H1 (cell line): ENCODE results near the gene ZNF674. TPM values are rescaled to one million over a fixed set of nuclear protein-coding genes. Genes with fewer than 3 reads are reported as not detected.

Experiments
- CTCF ChIA-PET: fragments of 300-600 bp; sonication (Branson Sonifier 250); formaldehyde crosslinking; loops from one replicate; lab custom pipeline; 2021; ENCODE audit not compliant: partially characterized antibody; lab: Charles Lee
- POLR2A ChIA-PET: fragments of 300-600 bp; sonication (Branson Sonifier 250); formaldehyde crosslinking; loops from one replicate; lab custom pipeline; 2021; ENCODE audit warnings: inconsistent platforms; ENCODE audit not compliant: partially characterized antibody; lab: Charles Lee
- DNase-seq, 2 experiments: peaks; one replicate each; pipeline versions ENCODE4 v3.0.0 to v3.0.0-alpha.2; 2010 to 2022; ENCODE audit warnings: low spot score in 2 of 2, low read depth in 1 of 2, mixed read lengths in 1 of 2
- FAIRE-seq: peaks from 2 replicates; lab custom pipeline; 2011; peaks lifted over from hg19 to GRCh38; lab: Jason Lieb, UNC
- H2AFZ ChIP-seq: 2 replicates; pipeline ENCODE4 v1.8.1; 2012; ENCODE audit warnings: low read length, inconsistent platforms
- H2AK5ac ChIP-seq: 2 replicates; pipeline ENCODE4 v1.6.1; 2013; ENCODE audit warnings: low read depth, low read length
- H2BK120ac ChIP-seq: replicated peaks from 2 replicates; pipeline ENCODE3; 2013; ENCODE audit warnings: low read depth, low read length, inconsistent platforms
- H2BK12ac ChIP-seq: 2 replicates; pipeline ENCODE4 v1.6.1; 2013; ENCODE audit warnings: low read depth, low read length
- H2BK15ac ChIP-seq: 2 replicates; pipeline ENCODE4 v1.6.1; 2013; ENCODE audit warnings: low read length
- H2BK20ac ChIP-seq: 2 replicates; pipeline ENCODE4 v1.6.1; 2013; ENCODE audit warnings: low read length
- H2BK5ac ChIP-seq: 2 replicates; pipeline ENCODE4 v1.6.1; 2013; ENCODE audit warnings: low read depth, low read length
- H3K14ac ChIP-seq: 2 replicates; pipeline ENCODE4 v1.6.1; 2013; ENCODE audit warnings: inconsistent platforms; ENCODE audit not compliant: insufficient read length
- H3K18ac ChIP-seq: 2 replicates; pipeline ENCODE4 v1.6.1; 2013; ENCODE audit warnings: low read length; ENCODE audit errors: extremely low read depth
- H3K23ac ChIP-seq: 2 replicates; pipeline ENCODE4 v1.6.1; 2013; ENCODE audit warnings: inconsistent platforms; ENCODE audit not compliant: insufficient read length
- H3K23me2 ChIP-seq: 2 replicates; pipeline ENCODE4 v1.6.1; 2013; ENCODE audit warnings: low read depth, low read length
- H3K27ac ChIP-seq: 2 replicates; pipeline ENCODE4 v1.6.1; 2011; ENCODE audit warnings: low read depth, low read length, inconsistent platforms
- H3K27me3 ChIP-seq, 4 experiments: replicated peaks in 1 of 4; 1 replicate in 1 of 4; 2 replicates in 3 of 4; pipeline versions ENCODE4 v1.6.1 to v1.8.1; 2011 to 2013; ENCODE audit warnings: low read length in 3 of 4, mild to moderate bottlenecking in 3 of 4, inconsistent platforms in 2 of 4, mixed read lengths in 2 of 4, moderate library complexity in 1 of 4; ENCODE audit not compliant: control insufficient read depth in 3 of 4, insufficient read depth in 3 of 4; ENCODE audit errors: extremely low read depth in 1 of 4
- H3K36me3 ChIP-seq, 4 experiments: 2 replicates each; pipeline versions ENCODE4 v1.6.1 to v1.8.1; 2011 to 2013; ENCODE audit warnings: mild to moderate bottlenecking in 4 of 4, low read length in 3 of 4, moderate library complexity in 2 of 4, control low read depth in 1 of 4, inconsistent platforms in 1 of 4; ENCODE audit not compliant: insufficient read depth in 4 of 4, control insufficient read depth in 2 of 4
- H3K4ac ChIP-seq: replicated peaks from 2 replicates; pipeline ENCODE3; 2013; ENCODE audit warnings: low read length, low read depth, mixed read lengths, inconsistent platforms; ENCODE audit not compliant: insufficient read length
- H3K4me1 ChIP-seq, 4 experiments: replicated peaks in 1 of 4; 1 replicate in 1 of 4; 2 replicates in 3 of 4; pipeline versions ENCODE4 v1.6.1 to v1.8.1; 2011 to 2013; ENCODE audit warnings: low read length in 3 of 4, inconsistent platforms in 2 of 4, mixed read lengths in 1 of 4; ENCODE audit not compliant: insufficient read depth in 4 of 4, control insufficient read depth in 3 of 4
- H3K4me2 ChIP-seq, 2 experiments: 2 replicates each; pipeline versions ENCODE4 v1.6.1 to v1.8.1; 2011 to 2013; ENCODE audit warnings: low read depth in 2 of 2, low read length in 2 of 2, control low read depth in 1 of 2, inconsistent platforms in 1 of 2, mild to moderate bottlenecking in 1 of 2; ENCODE audit not compliant: insufficient read depth in 1 of 2
- H3K4me3 ChIP-seq, 4 experiments: fragments of 200-600, 300-600 bp in 1 of 4; sonication (generic), shearing (Covaris generic), sonication (Bioruptor Twin) in 1 of 4; 2 replicates each; pipeline versions ENCODE4 v1.5.1 to v1.8.1; 2011 to 2016; ENCODE audit warnings: low read length in 4 of 4, low read depth in 3 of 4, control low read depth in 2 of 4, inconsistent platforms in 2 of 4, mild to moderate bottlenecking in 2 of 4, mixed read lengths in 1 of 4, moderate library complexity in 1 of 4; ENCODE audit not compliant: insufficient read depth in 2 of 4; ENCODE audit errors: extremely low read depth in 1 of 4
- H3K56ac ChIP-seq: replicated peaks from 2 replicates; pipeline ENCODE3; 2013; ENCODE audit warnings: low read depth, mild to moderate bottlenecking, mixed read lengths, low read length, inconsistent platforms; ENCODE audit not compliant: insufficient read length
- H3K79me1 ChIP-seq: 2 replicates; pipeline ENCODE4 v1.6.1; 2013; ENCODE audit warnings: low read depth, low read length, control low read depth
- H3K79me2 ChIP-seq, 2 experiments: 2 replicates each; pipeline versions ENCODE4 v1.6.1 to v1.8.1; 2012 to 2013; ENCODE audit warnings: low read length in 2 of 2, mild to moderate bottlenecking in 2 of 2, inconsistent platforms in 1 of 2; ENCODE audit not compliant: insufficient read depth in 2 of 2, control insufficient read depth in 1 of 2
- H3K9ac ChIP-seq, 4 experiments: replicated peaks in 1 of 4; 1 replicate in 1 of 4; 2 replicates in 3 of 4; pipeline versions ENCODE4 v1.6.1 to v1.8.1; 2011 to 2013; ENCODE audit warnings: low read depth in 3 of 4, low read length in 3 of 4, control low read depth in 2 of 4, mild to moderate bottlenecking in 2 of 4, moderate library complexity in 2 of 4, inconsistent platforms in 1 of 4; ENCODE audit errors: extremely low read depth in 1 of 4
- H3K9me3 ChIP-seq, 2 experiments: 2 replicates each; pipeline versions ENCODE4 v1.6.1 to v1.8.1; 2012 to 2013; ENCODE audit warnings: mild to moderate bottlenecking in 2 of 2, moderate library complexity in 2 of 2, control low read depth in 1 of 2, inconsistent platforms in 1 of 2, low read depth in 1 of 2, low read length in 1 of 2, mixed read lengths in 1 of 2; ENCODE audit not compliant: insufficient read depth in 2 of 2
- H4K20me1 ChIP-seq, 2 experiments: replicated peaks in 1 of 2; 2 replicates each; pipeline versions ENCODE3 to v1.8.1; 2011 to 2013; ENCODE audit warnings: inconsistent platforms in 2 of 2, low read length in 2 of 2, mild to moderate bottlenecking in 1 of 2; ENCODE audit not compliant: insufficient read depth in 2 of 2, control insufficient read depth in 1 of 2
- H4K5ac ChIP-seq: 2 replicates; pipeline ENCODE4 v1.6.1; 2013; ENCODE audit warnings: low read length, low read depth, mixed read lengths, inconsistent platforms; ENCODE audit not compliant: insufficient read length
- H4K8ac ChIP-seq: 2 replicates; pipeline ENCODE4 v1.8.0; 2013; ENCODE audit warnings: mild to moderate bottlenecking, moderate library complexity, low read length, inconsistent platforms; ENCODE audit not compliant: insufficient read depth; ENCODE audit errors: extremely low read depth
- H4K91ac ChIP-seq: replicated peaks from 2 replicates; pipeline ENCODE3; 2013; ENCODE audit warnings: low read length, mixed read lengths, inconsistent platforms; ENCODE audit not compliant: insufficient read length
- EGR1 ChIP-seq: IDR thresholded peaks from 2 replicates; pipeline ENCODE4 v1.6.1; 2011; ENCODE audit warnings: low read depth, low read length, borderline replicate concordance
- GABPA ChIP-seq: IDR thresholded peaks from 2 replicates; pipeline ENCODE4 v1.6.1; 2011; ENCODE audit warnings: mild to moderate bottlenecking, low read length, moderate library complexity, borderline replicate concordance; ENCODE audit not compliant: insufficient read depth
- HDAC6 ChIP-seq: IDR thresholded peaks from one replicate; pipeline ENCODE4 v1.7.1; 2012; ENCODE audit warnings: low read depth, mild to moderate bottlenecking, inconsistent platforms, low read length, moderate library complexity
- MAFK ChIP-seq: IDR thresholded peaks from 2 replicates; pipeline ENCODE4 v1.6.1; 2012; ENCODE audit warnings: low read depth, mild to moderate bottlenecking, improper control_type of control experiment, low read length
- PHF8 ChIP-seq: fragments of 200-600 bp; sonication (generic); conservative IDR thresholded peaks from 2 replicates; pipeline ENCODE4 v1.7.1; 2012; ENCODE audit warnings: low read depth, mild to moderate bottlenecking, inconsistent platforms, low read length, moderate library complexity
- POLR2AphosphoS5 ChIP-seq: IDR thresholded peaks from 2 replicates; pipeline ENCODE4 v1.6.1; 2011; ENCODE audit warnings: low read depth, low read length
- RBBP5 ChIP-seq: IDR thresholded peaks from 2 replicates; pipeline ENCODE4 v1.7.1; 2012; ENCODE audit warnings: low read depth, mild to moderate bottlenecking, inconsistent platforms, low read length, moderate library complexity, borderline replicate concordance
- SIN3A ChIP-seq, 2 experiments: IDR thresholded peaks in 1 of 2; conservative IDR thresholded peaks in 1 of 2; 2 replicates each; pipeline ENCODE4 v1.6.1; 2011 to 2012; ENCODE audit warnings: low read length in 2 of 2, improper control_type of control experiment in 1 of 2, low read depth in 1 of 2, mild to moderate bottlenecking in 1 of 2
- SUZ12 ChIP-seq: fragments of 200-600 bp; sonication (generic); IDR thresholded peaks from 2 replicates; pipeline ENCODE4 v1.6.1; 2012; ENCODE audit warnings: mild to moderate bottlenecking, inconsistent platforms, low read length, moderate library complexity, mixed read lengths
- WGBS, 2 experiments: shearing (Covaris generic) in 1 of 2; methylation state at CpG; one replicate each; pipeline versions ENCODE4 v1.1.6 to v1.1.7; 2013 to 2015; ENCODE audit warnings: low lambda C conversion rate in 2 of 2, mixed read lengths in 2 of 2, inconsistent platforms in 1 of 2, low coverage in 1 of 2, missing lambda C conversion rate in 1 of 2; ENCODE audit not compliant: insufficient replicate concordance in 2 of 2, insufficient coverage in 1 of 2, insufficient read length in 1 of 2; ENCODE audit errors: extremely low coverage in 1 of 2, missing lambda C conversion rate in 1 of 2; 5-methylcytosine and 5-hydroxymethylcytosine counted together
- polyA plus RNA-seq, 7 experiments: library from polyadenylated mRNA; depleted of rRNA in 3 of 7; stranded (reverse) in 5 of 7; unstranded in 2 of 7; fragments of >200 nt in 5 of 7; fragments of 200-250 nt in 2 of 7; gene quantifications; 1 replicate in 5 of 7; 2 replicates in 1 of 7; 4 replicates in 1 of 7; pipeline versions ENCODE4 v1.2.1 to v1.2.3, GENCODE V29; 2011 to 2013; ENCODE audit warnings: missing spikeins in 2 of 7, mixed read lengths in 2 of 7
- total RNA-seq: library from RNA; stranded (reverse); fragmentation: NEBNext Ultra II Directional; extraction: Animal tissue kit (Norgen Biotek cat#: 25700); gene quantifications from 2 replicates; pipeline ENCODE4 v1.2.1, GENCODE V29; 2021
- TF ChIP-seq, protein P1 (sequence below): IDR thresholded peaks from 2 replicates; pipeline ENCODE4 v1.6.1; 2011; ENCODE audit warnings: low read depth, mild to moderate bottlenecking, low read length; ENCODE audit not compliant: insufficient read depth
- TF ChIP-seq, protein P2 (sequence below): IDR thresholded peaks from 2 replicates; pipeline ENCODE4 v1.6.1; 2012; ENCODE audit warnings: low read length, inconsistent platforms

Gene ZNF674
- total and polyA plus RNA-seq, 2 of the 8 experiments (the other 6 are each of a cell fraction or from before 2014, with no cell fraction given), result 2.0 to 7.4 TPM

DNA sequence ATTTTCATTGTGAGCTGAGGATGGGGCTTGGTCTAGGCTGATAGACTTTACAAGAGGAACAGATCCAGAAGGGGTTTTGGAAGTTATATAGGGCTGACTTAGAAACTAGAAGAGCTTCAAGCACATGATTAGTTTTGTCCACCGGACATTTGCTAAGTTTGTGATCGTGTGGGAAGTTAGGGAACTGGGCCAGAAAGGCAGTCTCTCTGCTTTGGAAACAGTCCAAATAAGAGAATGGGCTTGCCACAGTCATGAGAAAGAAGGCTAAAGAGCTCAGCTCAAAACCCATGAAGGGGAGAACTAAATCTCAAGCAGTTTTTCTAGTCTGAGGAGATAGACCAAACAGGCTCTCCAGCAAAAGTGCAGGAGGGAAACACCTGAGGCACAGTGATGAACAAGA is 67.8 kb downstream of the ZNF674 start:
- Histone ChIP-seq H3K79me2 (no peaks in the 10 kb centered on the region), H4K20me1 (no peaks in the 10 kb centered on the region), H2BK120ac (no peak overlapping the region), H4K91ac (no peak overlapping the region), H3K23ac (no peak overlapping the region), H2BK20ac (no peak overlapping the region), H3K27ac (no peak overlapping the region), H3K4me3 (no peak overlapping the region), H3K4ac (no peak overlapping the region), H2BK15ac (no peak overlapping the region), H3K56ac (no peak overlapping the region), H3K23me2 (no peaks in the 10 kb centered on the region), H3K9ac (no peak overlapping the region), H3K18ac (no peak overlapping the region), H3K14ac (no peak overlapping the region), H2BK5ac (no peak overlapping the region), H2AK5ac (no peak overlapping the region), H3K27me3 (no peaks in the 10 kb centered on the region), H2BK12ac (no peak overlapping the region), H3K36me3 (no peaks in the 10 kb centered on the region; a peak in 1 of 8 replicates), H2AFZ (no peak overlapping the region), H3K9me3 (no peaks in the 10 kb centered on the region), H3K4me2 (no peak overlapping the region), H3K4me1 (no peaks in the 10 kb centered on the region), H4K8ac (no peak overlapping the region), H4K5ac (no peak overlapping the region), H3K79me1 (no peaks in the 10 kb centered on the region)
- DNase-seq (no peak), FAIRE-seq (no peak)
- ChIA-PET CTCF (interaction anchor here (0.8 kb wide), 1 partner anchor 9 kb away, joined by 3 read pairs; no protein-coding TSS in a partner anchor), POLR2A (interaction anchor here (0.9 to 1.1 kb wide), 2 partner anchors 11 to 16 kb away, joined by 4 read pairs; no protein-coding TSS in a partner anchor)
- WGBS, 2 experiments, result 90% methylated on average over 2 of the region's 2 CpGs; no CpG with 5 or more reads in 1 of the 2 experiments
- TF ChIP-seq GABPA, result no peak
- TF ChIP-seq, protein P1, sequence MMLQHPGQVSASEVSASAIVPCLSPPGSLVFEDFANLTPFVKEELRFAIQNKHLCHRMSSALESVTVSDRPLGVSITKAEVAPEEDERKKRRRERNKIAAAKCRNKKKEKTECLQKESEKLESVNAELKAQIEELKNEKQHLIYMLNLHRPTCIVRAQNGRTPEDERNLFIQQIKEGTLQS, result no peak
- TF ChIP-seq, protein P2, sequence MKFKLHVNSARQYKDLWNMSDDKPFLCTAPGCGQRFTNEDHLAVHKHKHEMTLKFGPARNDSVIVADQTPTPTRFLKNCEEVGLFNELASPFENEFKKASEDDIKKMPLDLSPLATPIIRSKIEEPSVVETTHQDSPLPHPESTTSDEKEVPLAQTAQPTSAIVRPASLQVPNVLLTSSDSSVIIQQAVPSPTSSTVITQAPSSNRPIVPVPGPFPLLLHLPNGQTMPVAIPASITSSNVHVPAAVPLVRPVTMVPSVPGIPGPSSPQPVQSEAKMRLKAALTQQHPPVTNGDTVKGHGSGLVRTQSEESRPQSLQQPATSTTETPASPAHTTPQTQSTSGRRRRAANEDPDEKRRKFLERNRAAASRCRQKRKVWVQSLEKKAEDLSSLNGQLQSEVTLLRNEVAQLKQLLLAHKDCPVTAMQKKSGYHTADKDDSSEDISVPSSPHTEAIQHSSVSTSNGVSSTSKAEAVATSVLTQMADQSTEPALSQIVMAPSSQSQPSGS, result no peak
- TF ChIP-seq HDAC6, result no peak
- no peak for TF ChIP-seq PHF8
- no peak for TF ChIP-seq SIN3A (conservative IDR thresholded peaks at IDR 0.05 in 1 of 2, IDR thresholded peaks at IDR 0.05 in 1 of 2; ENCODE audit: low read depth in 1 of 2, low read length in 2 of 2)
- TF ChIP-seq POLR2AphosphoS5, result no peak
- no peak for TF ChIP-seq MAFK
- TF ChIP-seq RBBP5, result no peak
- no peak for TF ChIP-seq EGR1
- TF ChIP-seq SUZ12, result no peak
